ENCODE results near the gene NPTX2. TPM values are rescaled to one million over a fixed set of nuclear protein-coding genes. Genes with fewer than 3 reads are reported as not detected.

Gene NPTX2
- total RNA-seq, 1 experiment from 2014 or later, result not detected

DNA sequence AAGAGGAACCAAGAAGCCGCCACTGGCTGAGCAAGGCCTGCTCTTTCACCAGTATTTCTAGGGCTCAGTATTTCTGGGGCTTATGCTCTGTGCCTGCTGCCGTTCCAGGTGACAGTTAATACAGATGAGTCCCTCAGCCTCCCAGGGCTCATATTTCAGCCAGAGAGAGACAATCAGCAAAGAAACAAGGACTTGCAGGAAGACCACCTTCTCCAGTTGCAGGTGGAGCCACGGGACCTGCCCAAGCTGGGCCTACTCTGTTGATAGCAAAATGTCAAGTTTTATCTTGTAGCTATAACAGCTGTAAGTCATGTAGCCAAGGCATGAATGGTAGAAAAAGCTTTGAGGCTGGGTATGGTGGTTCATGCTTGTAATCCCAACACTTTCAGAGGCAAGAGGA is 42.7 kb downstream of the NPTX2 start:
- Histone ChIP-seq H2AFZ (no peak overlapping the region), H3K4me3 (no peak overlapping the region), H3K79me2 (ENCODE audit: low read depth) (no peaks in the 10 kb centered on the region), H3K9me2 (ENCODE audit: insufficient read depth) (no peaks in the 10 kb centered on the region), H3K27me3 (ENCODE audit: insufficient read depth, low read depth) (peaks cover 81% of the 10 kb centered on the region), H3K27ac (no peak overlapping the region), H3K9me3 (ENCODE audit: insufficient read depth, low read depth) (no peaks in the 10 kb centered on the region), H3K4me2 (no peak overlapping the region), H3K36me3 (ENCODE audit: low read depth) (no peaks in the 10 kb centered on the region), H3K4me1 (replicated peaks; ENCODE audit: insufficient read depth) (no peaks in the 10 kb centered on the region), H3F3A (ENCODE audit: insufficient read depth, low read depth) (no peaks in the 10 kb centered on the region), H4K20me1 (ENCODE audit: insufficient read depth) (no peaks in the 10 kb centered on the region)
- BruUV-seq (replicated peaks), result no TSS peak
- ChIA-PET CTCF (no interaction called here), POLR2A (ENCODE audit: unreplicated experiment) (interaction anchor here (0.7 kb wide), 1 partner anchor 104 kb away, joined by 3 read pairs; no protein-coding TSS in a partner anchor)
- DNase-seq, result no peak
- intact Hi-C loops (cut with micrococcal nuclease; ENCODE audit: unreplicated experiment), result no loop called here
- TF ChIP-seq EZH2 (IDR thresholded peaks at IDR 0.05; ENCODE audit: low read depth) (no peak), CTCF (conservative IDR thresholded peaks at IDR 0.05) (no peak)

GRCh38 chr7:98661607-98662006 is 44.5 kb downstream of the NPTX2 start:
- no peak for DNase-seq
- H3K36me3 ChIP-seq (ENCODE audit: low read depth), result no peaks in the 10 kb centered on the region
- CTCF ChIA-PET, result no interaction called here
- no peaks in the 10 kb centered on the region for H3F3A ChIP-seq (ENCODE audit: insufficient read depth, low read depth)
- no peak overlapping the region for H3K4me3 ChIP-seq
- H4K20me1 ChIP-seq (ENCODE audit: insufficient read depth), result no peaks in the 10 kb centered on the region
- H3K4me1 ChIP-seq (replicated peaks; ENCODE audit: insufficient read depth), result no peaks in the 10 kb centered on the region
- H3K27ac ChIP-seq, result no peak overlapping the region
- TF ChIP-seq CTCF (conservative IDR thresholded peaks at IDR 0.05), result no peak
- TF ChIP-seq EZH2 (IDR thresholded peaks at IDR 0.05; ENCODE audit: low read depth), result no peak
- no TSS peak for BruUV-seq (replicated peaks)
- H3K9me2 ChIP-seq (ENCODE audit: insufficient read depth), result no peaks in the 10 kb centered on the region
- no peaks in the 10 kb centered on the region for H3K9me3 ChIP-seq (ENCODE audit: insufficient read depth, low read depth)
- H2AFZ ChIP-seq, result no peak overlapping the region
- POLR2A ChIA-PET (ENCODE audit: unreplicated experiment), result no interaction called here
- H3K27me3 ChIP-seq (ENCODE audit: insufficient read depth, low read depth), result peaks cover 83% of the 10 kb centered on the region
- no peak overlapping the region for H3K4me2 ChIP-seq
- intact Hi-C loops (cut with micrococcal nuclease; ENCODE audit: unreplicated experiment), result no loop called here
- H3K79me2 ChIP-seq (ENCODE audit: low read depth), result no peaks in the 10 kb centered on the region

- no TSS peak for BruUV-seq (replicated peaks)
- no peak overlapping the region for H3K27ac ChIP-seq
- no peaks in the 10 kb centered on the region for H3K79me2 ChIP-seq (ENCODE audit: low read depth)
- H3F3A ChIP-seq (ENCODE audit: insufficient read depth, low read depth), result no peaks in the 10 kb centered on the region
- H2AFZ ChIP-seq, result no peak overlapping the region
- H3K9me3 ChIP-seq (ENCODE audit: insufficient read depth, low read depth), result no peaks in the 10 kb centered on the region
- ChIA-PET CTCF (no interaction called here), POLR2A (ENCODE audit: unreplicated experiment) (no interaction called here)
- no peaks in the 10 kb centered on the region for H3K4me1 ChIP-seq (replicated peaks; ENCODE audit: insufficient read depth)
- peaks cover 83% of the 10 kb centered on the region for H3K27me3 ChIP-seq (ENCODE audit: insufficient read depth, low read depth)
- intact Hi-C loops (cut with micrococcal nuclease; ENCODE audit: unreplicated experiment), result no loop called here
- no peaks in the 10 kb centered on the region for H3K36me3 ChIP-seq (ENCODE audit: low read depth)
- H3K9me2 ChIP-seq (ENCODE audit: insufficient read depth), result no peaks in the 10 kb centered on the region
- no peak overlapping the region for H3K4me2 ChIP-seq
- H4K20me1 ChIP-seq (ENCODE audit: insufficient read depth), result no peaks in the 10 kb centered on the region
- no peak for DNase-seq
- H3K4me3 ChIP-seq, result no peak overlapping the region
- no peak for TF ChIP-seq EZH2 (IDR thresholded peaks at IDR 0.05; ENCODE audit: low read depth)
- TF ChIP-seq CTCF (conservative IDR thresholded peaks at IDR 0.05), result no peak
Observed at GRCh38 chr7:98662289-98662688, 45.2 kb downstream of the NPTX2 start.
